H9 (cell line): Measurements from ENCODE around the gene SLAMF6. TPM values are rescaled to one million over a fixed set of nuclear protein-coding genes. Genes with fewer than 3 reads are reported as not detected.
"Not testable (repeated sequence)": the region's sequence is repeated elsewhere in the genome, so short reads cannot be mapped to it uniquely, and the experiment has no call there.

Source experiments
- DNase-seq: peaks from one replicate; pipeline ENCODE4 v3.0.0-alpha.2; 2017
- H2AFZ ChIP-seq: one replicate; pipeline ENCODE4 v1.6.1; 2013; ENCODE audit warnings: mild to moderate bottlenecking, low read length, control low read depth, moderate library complexity
- H2AK5ac ChIP-seq: 2 replicates; pipeline ENCODE4 v1.6.1; 2013; ENCODE audit warnings: low read length, control low read depth, mixed read lengths; ENCODE audit not compliant: insufficient read length
- H2BK120ac ChIP-seq: one replicate; pipeline ENCODE4 v1.6.1; 2013; ENCODE audit warnings: low read depth, mild to moderate bottlenecking, low read length, control low read depth, inconsistent platforms; ENCODE audit not compliant: poor library complexity, severe bottlenecking
- H2BK12ac ChIP-seq: 2 replicates; pipeline ENCODE4 v1.6.1; 2013; ENCODE audit warnings: low read length, control low read depth, mixed read lengths, low read depth; ENCODE audit not compliant: insufficient read length
- H2BK15ac ChIP-seq: 2 replicates; pipeline ENCODE4 v1.6.1; 2013; ENCODE audit warnings: low read depth, low read length, control low read depth
- H2BK20ac ChIP-seq: one replicate; pipeline ENCODE4 v1.6.1; 2013; ENCODE audit warnings: low read depth, mild to moderate bottlenecking, low read length, control low read depth, inconsistent platforms; ENCODE audit not compliant: poor library complexity, severe bottlenecking
- H2BK5ac ChIP-seq: 2 replicates; pipeline ENCODE4 v1.6.1; 2013; ENCODE audit warnings: low read length, control low read depth, mixed read lengths; ENCODE audit not compliant: insufficient read length
- H3K14ac ChIP-seq: 2 replicates; pipeline ENCODE4 v1.6.1; 2013; ENCODE audit warnings: low read length, control low read depth; ENCODE audit not compliant: insufficient read depth
- H3K18ac ChIP-seq: 2 replicates; pipeline ENCODE4 v1.6.1; 2013; ENCODE audit warnings: low read depth, mild to moderate bottlenecking, mixed read lengths, low read length, control low read depth; ENCODE audit not compliant: insufficient read length
- H3K23ac ChIP-seq: 2 replicates; pipeline ENCODE4 v1.6.1; 2013; ENCODE audit warnings: low read length, control low read depth, mixed read lengths, low read depth; ENCODE audit not compliant: insufficient read length
- H3K23me2 ChIP-seq: 2 replicates; pipeline ENCODE4 v1.6.1; 2013; ENCODE audit warnings: low read depth, mild to moderate bottlenecking, mixed read lengths, low read length, control low read depth; ENCODE audit not compliant: insufficient read length, poor library complexity, severe bottlenecking
- H3K27ac ChIP-seq: 2 replicates; pipeline ENCODE4 v1.5.1; 2013; ENCODE audit warnings: low read length, control low read depth, mixed read lengths, low read depth; ENCODE audit not compliant: insufficient read length
- H3K27me3 ChIP-seq: 2 replicates; pipeline ENCODE4 v1.6.1; 2013; ENCODE audit warnings: low read length, control low read depth, inconsistent platforms; ENCODE audit not compliant: insufficient read depth
- H3K4ac ChIP-seq: 2 replicates; pipeline ENCODE4 v1.6.1; 2013; ENCODE audit warnings: low read depth, mild to moderate bottlenecking, control low read depth, inconsistent platforms, low read length, moderate library complexity
- H3K4me1 ChIP-seq: 2 replicates; pipeline ENCODE4 v1.6.1; 2013; ENCODE audit warnings: low read length, control low read depth, inconsistent platforms; ENCODE audit not compliant: insufficient read depth
- H3K4me2 ChIP-seq: 2 replicates; pipeline ENCODE4 v1.6.1; 2013; ENCODE audit warnings: low read length, control low read depth, mixed read lengths; ENCODE audit not compliant: insufficient read length, insufficient read depth
- H3K56ac ChIP-seq: 2 replicates; pipeline ENCODE4 v1.6.1; 2013; ENCODE audit warnings: low read depth, mild to moderate bottlenecking, mixed read lengths, low read length, control low read depth; ENCODE audit not compliant: insufficient read length
- H3K79me1 ChIP-seq: 2 replicates; pipeline ENCODE4 v1.6.1; 2013; ENCODE audit warnings: low read depth, mild to moderate bottlenecking, moderate library complexity, low read length, control low read depth, inconsistent platforms; ENCODE audit not compliant: insufficient read depth, poor library complexity, severe bottlenecking
- H3K79me2 ChIP-seq: 2 replicates; pipeline ENCODE4 v1.6.1; 2013; ENCODE audit warnings: low read length, control low read depth, inconsistent platforms; ENCODE audit not compliant: insufficient read depth
- H3K9ac ChIP-seq: 2 replicates; pipeline ENCODE4 v1.6.1; 2013; ENCODE audit warnings: low read length, control low read depth, mixed read lengths; ENCODE audit not compliant: insufficient read length; ENCODE audit errors: extremely low read depth
- H3K9me3 ChIP-seq: one replicate; pipeline ENCODE4 v1.6.1; 2013; ENCODE audit warnings: low read depth, low read length, inconsistent platforms; ENCODE audit not compliant: control insufficient read depth
- H3T11ph ChIP-seq: one replicate; pipeline ENCODE4 v1.6.1; 2013; ENCODE audit warnings: mild to moderate bottlenecking, low read length, control low read depth, inconsistent platforms
- H4K20me1 ChIP-seq: one replicate; pipeline ENCODE4 v1.6.1; 2013; ENCODE audit not compliant: control insufficient read depth, insufficient read length, insufficient read depth
- H4K5ac ChIP-seq: 2 replicates; pipeline ENCODE4 v1.6.1; 2013; ENCODE audit warnings: low read depth, mild to moderate bottlenecking, mixed read lengths, low read length, control low read depth; ENCODE audit not compliant: insufficient read length
- H4K8ac ChIP-seq: replicated peaks from 2 replicates; pipeline ENCODE4 v1.6.1; 2013; ENCODE audit warnings: low read length, control low read depth, mixed read lengths, low read depth; ENCODE audit not compliant: insufficient read length
- H4K91ac ChIP-seq: 2 replicates; pipeline ENCODE4 v1.6.1; 2013; ENCODE audit warnings: low read depth, mild to moderate bottlenecking, moderate library complexity, mixed read lengths, low read length, control low read depth; ENCODE audit not compliant: insufficient read length
- H3K27ac Mint-ChIP-seq, 3 experiments: 2 replicates in 2 of 3; 3 replicates in 1 of 3; pipeline ENCODE4 v1.8.0; 2020 to 2021; ENCODE audit warnings: mixed read lengths in 3 of 3, mild to moderate bottlenecking in 1 of 3, moderate library complexity in 1 of 3
- H3K27me3 Mint-ChIP-seq: 2 replicates; pipeline ENCODE4 v1.8.0; 2021; ENCODE audit warnings: low read depth, mild to moderate bottlenecking, moderate library complexity, mixed read lengths
- H3K36me3 Mint-ChIP-seq, 3 experiments: 2 replicates in 2 of 3; 3 replicates in 1 of 3; pipeline ENCODE4 v1.8.0; 2020 to 2021; ENCODE audit warnings: low read depth in 3 of 3, mixed read lengths in 3 of 3; ENCODE audit not compliant: insufficient read depth in 1 of 3
- H3K4me1 Mint-ChIP-seq, 2 experiments: 2 replicates each; pipeline ENCODE4 v1.8.0; 2020; ENCODE audit warnings: mixed read lengths in 2 of 2
- H3K4me3 Mint-ChIP-seq, 2 experiments: 2 replicates in 1 of 2; 3 replicates in 1 of 2; pipeline ENCODE4 v1.8.0; 2020 to 2021; ENCODE audit warnings: mild to moderate bottlenecking in 2 of 2, mixed read lengths in 2 of 2, moderate library complexity in 1 of 2
- H3K9me3 Mint-ChIP-seq, 2 experiments: 2 replicates in 1 of 2; 3 replicates in 1 of 2; pipeline ENCODE4 v1.8.0; 2020; ENCODE audit warnings: mild to moderate bottlenecking in 2 of 2, mixed read lengths in 2 of 2, moderate library complexity in 1 of 2
- WGBS: extraction: QIAGEN DNeasy Blood & Tissue Kit; methylation state at CpG from one replicate; pipeline ENCODE4 v1.1.7; 2013; ENCODE audit warnings: missing lambda C conversion rate, low lambda C conversion rate, mixed read lengths; ENCODE audit not compliant: insufficient read length; ENCODE audit errors: extremely low coverage; 5-methylcytosine and 5-hydroxymethylcytosine counted together
- total RNA-seq: library from RNA; stranded (reverse); gene quantifications from 2 replicates; pipeline ENCODE4 v1.2.1, GENCODE V29; 2021

The SLAMF6 gene
- total RNA-seq, 1 experiment from 2014 or later, result not detected

DNA sequence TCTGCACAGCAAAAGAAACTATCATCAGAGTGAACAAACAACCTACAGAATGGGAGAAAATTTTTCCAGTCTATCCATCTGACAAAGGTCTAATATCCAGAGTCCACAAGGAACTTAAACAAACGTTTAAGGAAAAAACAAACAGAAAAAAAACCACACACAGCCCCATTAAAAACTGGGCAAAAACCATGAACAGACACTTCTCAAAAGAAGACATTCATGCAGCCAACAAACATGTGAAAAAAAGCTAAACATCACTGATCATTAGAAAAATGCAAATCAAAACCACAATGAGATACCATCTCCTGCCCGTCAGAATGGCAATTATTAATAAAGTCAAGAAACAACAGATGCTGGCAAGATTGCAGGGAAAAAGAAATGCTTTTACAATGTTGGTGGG is 39.7 kb upstream of the SLAMF6 start:
- H3T11ph ChIP-seq, H3K18ac ChIP-seq, H3K14ac ChIP-seq, H3K27me3 Mint-ChIP-seq, H3K23ac ChIP-seq, H3K4ac ChIP-seq, H2BK120ac ChIP-seq, H3K4me1 Mint-ChIP-seq, H3K4me1 ChIP-seq, H3K56ac ChIP-seq, H2BK15ac ChIP-seq, H2BK12ac ChIP-seq, H3K4me3 Mint-ChIP-seq, H3K9ac ChIP-seq, H3K27ac Mint-ChIP-seq, H3K27ac ChIP-seq, H3K23me2 ChIP-seq, H2BK20ac ChIP-seq, H2AK5ac ChIP-seq, H2BK5ac ChIP-seq, H4K20me1 ChIP-seq, H3K79me1 ChIP-seq, H4K91ac ChIP-seq, H2AFZ ChIP-seq, H3K4me2 ChIP-seq, H3K79me2 ChIP-seq, H3K27me3 ChIP-seq, H3K9me3 ChIP-seq, H4K5ac ChIP-seq, DNase-seq, H4K8ac ChIP-seq: not testable (repeated sequence)
- no CpG with 5 or more reads among the region's 2 CpGs for WGBS
- Mint-ChIP-seq H3K36me3 (peaks cover 0 to 15% (median 4%) of the 10 kb centered on the region in 3 experiments; a peak in 4 of 7 replicates), H3K9me3 (peaks cover 9 to 14% of the 10 kb centered on the region in 2 experiments)
